Measurements from ENCODE around the gene KCNAB1. TPM values are rescaled to one million over a fixed set of nuclear protein-coding genes. Genes with fewer than 3 reads are reported as not detected.
"Not testable (repeated sequence)": the region's sequence is repeated elsewhere in the genome, so short reads cannot be mapped to it uniquely, and the experiment has no call there.

The KCNAB1 gene
- total RNA-seq, 1 experiment from 2014 or later, result not detected

DNA sequence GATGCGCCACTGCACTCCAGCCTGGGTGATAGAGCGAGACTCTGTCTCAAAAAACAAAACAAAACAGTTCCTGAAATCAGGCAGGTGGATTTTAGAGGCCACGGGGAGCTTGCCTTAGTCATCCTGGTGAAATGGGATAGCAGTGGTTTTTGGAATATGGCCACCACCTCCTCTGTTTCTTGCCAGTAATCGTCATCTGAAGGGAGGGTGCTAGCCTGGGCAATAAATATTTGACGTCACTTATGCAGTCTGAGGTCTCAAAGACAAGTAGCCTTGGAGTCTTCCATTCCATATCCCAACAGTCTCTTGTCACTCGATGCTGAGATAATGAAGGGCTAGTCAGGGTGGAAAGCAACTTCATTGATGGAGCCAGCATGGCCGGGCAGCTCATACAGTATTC is 55.2 kb downstream of the KCNAB1 start:
- DNase-seq (ENCODE audit: low spot score), result no peak

DNA sequence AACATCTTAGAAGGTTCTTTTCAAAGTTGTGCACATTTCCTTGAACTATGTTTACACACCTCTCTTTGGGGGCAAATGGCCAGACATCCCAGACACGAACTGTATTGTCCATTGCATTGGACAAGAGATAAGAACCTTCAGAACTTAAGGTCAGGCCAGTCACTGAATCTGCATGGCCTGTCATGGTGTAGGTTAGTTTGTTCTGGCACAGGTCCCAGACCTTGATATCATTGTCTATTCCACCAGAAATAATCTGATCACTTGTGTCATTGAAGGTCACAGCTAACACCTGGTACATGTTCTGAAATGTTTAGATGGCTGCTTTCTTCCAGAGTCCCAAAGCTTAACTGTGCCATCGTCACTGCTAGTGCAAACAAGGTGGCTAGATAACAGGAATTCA is 55.7 kb downstream of the KCNAB1 start:
- DNase-seq (ENCODE audit: low spot score), result no peak

GRCh38 chr3:156176629-156177210 is 56.3 kb downstream of the KCNAB1 start:
- DNase-seq (ENCODE audit: low spot score), result no peak

DNA sequence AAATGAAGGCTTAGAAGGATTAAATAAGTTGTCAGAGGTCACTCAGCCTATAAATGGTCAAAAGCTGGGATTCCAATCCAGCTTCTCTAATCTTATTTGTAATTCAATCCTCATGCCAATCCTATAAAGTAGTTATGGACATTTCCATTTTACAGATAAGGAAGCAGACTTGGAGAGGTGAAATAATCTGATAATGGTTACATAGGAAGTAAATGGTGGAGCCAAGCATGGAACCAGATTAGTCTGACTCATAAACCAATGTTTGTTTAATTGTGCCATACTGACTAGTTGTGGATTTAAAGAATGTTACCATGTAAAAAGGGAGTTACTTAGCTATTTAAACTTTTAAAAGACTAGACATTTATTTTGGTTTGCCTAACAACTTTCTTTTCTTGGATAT is 59.7 kb downstream of the KCNAB1 start:
- peak; percentile 48 for DNase-seq (ENCODE audit: low spot score)

DNA sequence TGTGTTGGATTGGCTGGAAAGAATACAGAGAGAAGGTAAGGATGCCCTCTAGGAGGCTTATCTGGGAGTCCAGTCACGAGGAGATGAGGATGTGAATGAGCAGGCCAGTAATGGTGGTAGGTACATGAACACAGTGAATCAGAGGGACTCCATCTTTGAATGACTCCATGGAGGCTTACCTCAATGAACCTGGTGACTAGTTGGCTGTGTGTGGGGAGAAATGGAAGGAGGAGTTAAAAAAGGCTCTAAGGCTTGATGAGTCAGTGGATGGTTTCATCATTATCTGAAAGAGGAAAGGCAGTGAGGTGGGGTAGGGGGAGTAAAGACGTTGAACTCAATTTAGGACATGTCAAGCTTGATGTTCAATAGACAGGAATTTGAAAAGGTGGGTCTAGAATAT is 61.1 kb downstream of the KCNAB1 start:
- DNase-seq (ENCODE audit: low spot score), result no peak

DNA sequence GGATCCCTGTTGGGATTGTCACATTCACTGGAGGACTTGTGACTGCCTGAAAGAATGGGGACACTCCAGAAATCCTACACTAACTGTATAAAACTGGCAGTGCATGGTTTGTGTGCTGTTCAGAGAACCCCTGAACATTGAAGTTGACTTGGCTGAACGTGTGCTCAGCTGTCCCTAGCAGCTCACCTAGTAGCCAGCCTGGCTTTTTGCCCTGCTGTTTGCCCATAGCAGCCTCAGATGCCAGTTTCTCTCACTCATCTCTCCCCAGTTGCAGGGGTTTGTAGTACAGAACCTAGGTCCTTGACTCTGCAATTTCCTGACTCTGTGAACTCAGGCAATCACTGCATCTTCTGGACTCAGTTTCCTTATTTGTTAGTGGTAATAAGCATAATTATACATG is 63.0 kb downstream of the KCNAB1 start:
- DNase-seq (ENCODE audit: low spot score), result no peak

- no peak for DNase-seq (ENCODE audit: low spot score)
Observed at GRCh38 chr3:156184156-156184555, 63.8 kb downstream of the KCNAB1 start.

DNA sequence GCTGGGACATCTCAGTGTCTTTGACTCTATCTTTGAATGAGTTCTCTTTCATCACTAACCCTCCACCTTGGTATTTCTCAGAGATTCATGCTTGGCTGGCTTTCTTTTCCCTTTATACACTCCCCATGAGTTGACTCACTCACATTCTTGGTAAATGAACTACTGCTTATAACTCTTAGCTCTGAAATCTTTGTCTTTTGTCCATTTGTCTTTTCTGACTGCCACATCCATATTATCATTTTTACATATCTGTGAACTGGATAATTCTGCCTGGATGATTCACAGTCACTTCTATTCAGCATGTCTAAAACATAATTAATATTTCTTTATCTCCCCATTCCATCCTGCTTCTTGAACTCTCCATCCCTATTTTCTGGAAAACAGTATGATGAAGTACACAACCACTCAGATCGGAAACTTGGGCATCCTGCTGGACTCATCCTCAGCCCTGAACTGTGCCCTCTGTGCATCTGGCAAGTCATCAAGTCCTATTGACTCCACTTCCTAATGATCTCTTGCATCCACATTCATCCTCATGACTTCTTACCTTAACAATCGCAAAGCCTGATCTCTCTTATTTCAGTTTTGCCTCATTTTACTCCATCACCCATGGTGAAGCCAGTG is 66.9 kb downstream of the KCNAB1 start:
- DNase-seq (ENCODE audit: low spot score), result no peak

DNA sequence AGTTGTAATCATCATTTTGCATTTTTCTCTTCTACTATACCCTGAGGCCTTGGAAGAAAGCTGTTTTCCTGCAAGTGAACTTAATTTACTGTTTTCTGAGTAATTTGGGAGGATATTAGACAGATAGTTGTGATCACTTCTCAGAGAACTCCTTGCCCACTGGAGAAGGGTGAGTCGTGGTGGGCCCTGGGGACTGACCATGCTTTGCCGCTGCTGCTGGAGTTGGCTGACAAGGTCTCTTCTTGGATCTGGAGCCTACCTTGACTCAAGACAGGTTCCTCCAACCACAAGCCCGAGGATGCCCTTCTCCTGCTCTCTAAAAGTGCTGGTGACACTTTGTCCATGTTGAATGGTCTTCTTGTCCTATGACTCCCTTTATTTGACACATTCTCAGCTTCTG is 68.4 kb downstream of the KCNAB1 start:
- no peak for DNase-seq (ENCODE audit: low spot score)

GRCh38 chr3:156189927-156190326 is 69.5 kb downstream of the KCNAB1 start:
- DNase-seq (ENCODE audit: low spot score), result no peak

- DNase-seq (ENCODE audit: low spot score), result not testable (repeated sequence)
Observed at GRCh38 chr3:156194945-156195344, 74.6 kb downstream of the KCNAB1 start.

GRCh38 chr3:156197152-156197551 is 76.8 kb downstream of the KCNAB1 start:
- DNase-seq (ENCODE audit: low spot score), result not testable (repeated sequence)

DNA sequence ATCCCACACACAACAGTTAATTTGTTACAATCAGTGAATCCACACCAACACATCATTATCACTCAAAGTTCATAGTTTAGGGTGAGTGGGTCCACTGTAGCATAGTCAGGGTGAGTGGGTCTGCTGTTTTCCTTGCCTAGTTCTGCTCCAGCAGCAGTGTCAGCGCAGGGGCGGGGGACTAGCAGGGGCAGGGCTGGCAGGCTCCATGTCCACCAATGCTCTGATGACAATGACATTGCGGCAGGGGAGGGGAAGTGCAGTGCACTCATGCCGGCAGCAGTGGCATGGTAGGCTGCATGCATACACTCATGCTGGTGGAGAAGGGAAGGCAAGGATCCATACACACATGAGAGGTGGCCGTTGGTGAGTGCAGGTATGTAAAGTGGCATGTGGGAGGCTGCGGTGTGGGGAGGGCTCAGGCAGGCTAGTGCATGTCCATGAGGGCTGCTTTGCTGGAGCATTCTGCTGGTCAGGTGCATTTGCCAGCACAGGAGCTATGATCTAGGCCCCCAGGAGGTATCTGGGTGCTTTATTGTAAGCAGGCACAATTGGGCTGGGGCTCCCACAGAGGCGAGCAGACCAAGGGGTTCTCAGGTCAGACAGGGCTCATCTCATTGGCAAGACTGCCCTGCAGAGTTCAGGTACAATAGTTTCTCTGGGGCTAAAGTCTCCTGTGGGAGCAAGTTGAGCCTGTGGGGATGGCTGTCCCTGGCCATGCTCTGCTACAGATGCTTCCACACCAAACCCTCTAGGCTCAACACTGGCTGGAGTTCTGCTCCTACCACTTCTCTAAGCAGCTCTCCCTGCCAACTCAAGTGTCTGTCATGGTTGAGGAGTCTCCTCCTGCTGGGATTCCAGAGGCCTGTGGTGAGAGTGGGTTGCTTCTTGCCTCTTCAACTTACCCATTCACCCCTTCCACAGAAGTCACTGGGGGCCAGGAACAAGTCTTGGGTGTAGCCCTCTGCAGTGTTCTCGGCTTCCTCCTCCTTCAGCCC is 81.3 kb downstream of the KCNAB1 start:
- DNase-seq (ENCODE audit: low spot score), result no peak

GRCh38 chr3:156206157-156206556 is 85.8 kb downstream of the KCNAB1 start:
- no peak for DNase-seq (ENCODE audit: low spot score)

GRCh38 chr3:156207802-156208685 is 87.7 kb downstream of the KCNAB1 start:
- DNase-seq (ENCODE audit: low spot score), result no peak

DNA sequence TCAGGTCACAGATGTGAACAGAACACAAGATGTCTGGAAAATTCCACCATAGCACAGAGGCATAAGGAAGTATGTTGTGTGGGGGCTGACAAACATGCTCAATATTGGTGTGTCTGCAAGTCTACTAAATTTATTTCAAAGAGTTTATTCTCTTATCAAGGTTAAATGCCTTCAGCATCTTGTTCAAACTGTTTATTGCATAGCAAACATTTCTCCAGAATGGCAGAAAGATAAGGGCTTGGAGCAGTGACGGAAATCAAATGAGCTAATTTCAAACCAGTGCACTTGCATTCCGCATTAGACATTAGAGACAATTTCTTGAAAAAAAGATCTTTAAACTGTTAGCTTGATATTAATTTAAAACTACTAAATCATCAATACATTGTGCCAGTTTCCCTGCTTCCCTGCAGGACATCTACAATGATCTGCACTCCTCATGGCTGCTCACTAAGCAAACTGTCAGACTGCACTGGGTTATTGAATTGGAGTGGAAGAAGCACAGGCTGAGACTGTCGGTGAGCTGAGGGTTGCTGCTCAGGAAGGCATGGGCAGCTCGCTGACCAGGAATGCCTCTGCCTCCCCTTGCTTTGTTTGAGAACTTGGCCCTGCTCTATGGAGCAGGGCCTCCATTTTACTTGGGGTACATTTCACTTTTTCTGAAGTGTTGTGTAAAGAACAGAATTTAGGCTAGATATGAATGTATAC is 89.4 kb downstream of the KCNAB1 start:
- no peak for DNase-seq (ENCODE audit: low spot score)

DNA sequence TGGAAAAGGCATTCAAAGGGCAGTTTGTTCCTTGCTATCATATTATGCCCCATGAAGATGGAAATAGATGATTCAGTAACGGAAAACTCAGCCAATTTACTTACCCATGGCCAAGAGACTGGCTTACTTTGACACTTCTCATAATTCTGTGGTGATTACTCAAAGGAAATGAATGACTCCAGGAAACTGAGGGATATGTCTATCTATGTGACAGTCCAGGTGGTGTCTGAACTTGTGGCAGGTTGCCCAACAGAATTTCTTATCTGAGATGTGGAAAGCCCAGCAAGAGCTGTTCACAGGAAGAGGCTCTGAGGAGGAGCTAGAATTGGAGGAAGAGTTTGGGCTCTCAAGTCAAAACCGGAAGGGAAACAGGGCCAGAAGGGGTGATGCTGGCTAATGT is 91.2 kb downstream of the KCNAB1 start:
- no peak for DNase-seq (ENCODE audit: low spot score)

- no peak for DNase-seq (ENCODE audit: low spot score)
Observed at GRCh38 chr3:156214676-156215075, 94.3 kb downstream of the KCNAB1 start.

DNA sequence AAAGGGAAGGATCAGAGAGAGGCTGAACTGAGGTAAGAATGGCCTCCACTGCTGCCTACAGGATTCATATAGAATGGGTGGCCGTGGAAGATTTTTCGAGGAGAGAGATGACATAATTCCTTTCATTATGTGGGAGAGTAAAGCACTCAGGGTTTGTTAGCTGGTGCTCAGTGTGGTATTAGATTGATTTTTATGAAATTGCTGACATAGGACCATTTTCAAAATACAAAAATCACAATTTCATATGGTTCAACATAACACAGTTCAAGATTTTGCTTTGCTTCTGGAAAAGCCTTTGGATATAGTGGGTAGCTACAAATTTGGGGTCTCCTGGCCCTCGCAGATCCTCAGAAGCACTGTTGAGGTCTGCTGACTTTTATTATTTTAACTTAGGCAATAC is 95.4 kb downstream of the KCNAB1 start:
- no peak for DNase-seq (ENCODE audit: low spot score)

DNA sequence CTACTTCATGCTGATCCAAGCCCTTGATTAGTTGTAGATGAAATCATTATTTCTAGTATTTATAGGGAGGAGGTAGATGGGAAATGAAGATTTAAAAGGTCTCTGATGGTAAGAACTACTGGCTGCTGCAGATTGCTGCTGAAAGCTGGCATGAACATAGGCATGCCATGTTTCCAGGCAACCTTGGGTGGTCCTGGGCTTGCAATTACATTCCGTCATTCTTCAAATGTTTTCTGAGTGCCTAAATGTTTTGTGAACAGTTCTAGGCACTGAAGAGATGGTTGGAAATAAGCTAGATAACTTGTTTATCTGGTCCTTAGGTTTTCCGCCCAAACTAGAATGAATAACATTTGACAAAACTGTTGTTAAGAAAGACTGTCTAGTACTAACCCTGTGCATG is 95.8 kb downstream of the KCNAB1 start:
- no peak for DNase-seq (ENCODE audit: low spot score)

GRCh38 chr3:156216852-156217251 is 96.5 kb downstream of the KCNAB1 start:
- no peak for DNase-seq (ENCODE audit: low spot score)
